ENCODE measurements around the gene LAG3.

Gene LAG3

GRCh38 chr12:6772726-6773589, 638 bp downstream of the LAG3 start:
- no peak for DNase-seq (ENCODE audit: low spot score)

GRCh38 chr12:6773590-6774351, 1.5 kb downstream of the LAG3 start:
- no peak for DNase-seq (ENCODE audit: low spot score)

GRCh38 chr12:6774499-6775062, 2.3 kb downstream of the LAG3 start:
- DNase-seq (ENCODE audit: low spot score), result no peak

- DNase-seq (ENCODE audit: low spot score), result no peak
These were observed 3.2 kb downstream of the LAG3 start for GRCh38 chr12:6775185-6776174.

GRCh38 chr12:6777386-6777785, 5.1 kb downstream of the LAG3 start:
- DNase-seq (ENCODE audit: low spot score), result no peak

GRCh38 chr12:6778217-6778573, 5.9 kb downstream of the LAG3 start:
- DNase-seq (ENCODE audit: low spot score), result peak; percentile 41

GRCh38 chr12:6778574-6779550, 6.5 kb downstream of the LAG3 start:
- peak; percentile 94 for DNase-seq (ENCODE audit: low spot score)

- no peak for DNase-seq (ENCODE audit: low spot score)
These were observed 7.5 kb downstream of the LAG3 start for GRCh38 chr12:6779708-6780432.

- DNase-seq (ENCODE audit: low spot score), result no peak
These were observed 8.3 kb downstream of the LAG3 start for GRCh38 chr12:6780573-6780972.

- no peak for DNase-seq (ENCODE audit: low spot score)
These were observed 9.8 kb downstream of the LAG3 start for GRCh38 chr12:6782119-6782518.

- no peak for DNase-seq (ENCODE audit: low spot score)
These were observed 10.7 kb downstream of the LAG3 start for GRCh38 chr12:6782850-6783566.

- DNase-seq (ENCODE audit: low spot score), result no peak
These were observed 11.5 kb downstream of the LAG3 start for GRCh38 chr12:6783828-6784227.

- DNase-seq (ENCODE audit: low spot score), result no peak
These were observed 12.0 kb downstream of the LAG3 start for GRCh38 chr12:6784296-6784695.

- no peak for DNase-seq (ENCODE audit: low spot score)
These were observed 12.4 kb downstream of the LAG3 start for GRCh38 chr12:6784761-6785160.

- no peak for DNase-seq (ENCODE audit: low spot score)
These were observed 14.2 kb downstream of the LAG3 start for GRCh38 chr12:6786416-6787094.

GRCh38 chr12:6787309-6787708, 15.0 kb downstream of the LAG3 start:
- no peak for DNase-seq (ENCODE audit: low spot score)

- DNase-seq (ENCODE audit: low spot score), result no peak
These were observed 16.9 kb downstream of the LAG3 start, which contains the start of gene CD4 for GRCh38 chr12:6788972-6789924. Gene CD4, plus strand, starts transcription at chr12:6789528. Its CDS starts 10,611 bp downstream, at chr12:6800139.

Measured in GM03348 (cell line).